K562 (cell line): Measurements from ENCODE around the gene RGS6. TPM values are rescaled to one million over a fixed set of nuclear protein-coding genes. Genes with fewer than 3 reads are reported as not detected.

Experiments used
- ATAC-seq: fragments of 200-7000 bp; cut with Tn5 transposase; 3 replicates; pipeline ENCODE4 v1.9.1; 2020; ENCODE audit warnings: moderate library complexity
- BruUV-seq: library from RNA; stranded (reverse); fragments of 400-500 nt; replicated peaks from 2 replicates; lab custom pipeline; 2021; lab: Mats Ljungman, UMichigan
- CTCF ChIA-PET: fragments of 300-600 bp; formaldehyde crosslinking; extraction: SDS; loops from one replicate; lab custom pipeline; 2021; ENCODE audit warnings: low intra/inter-chr PET ratio; lab: Yijun Ruan, JAX
- POLR2A ChIA-PET: fragments of 300-600, 350-650 bp; sonication (Branson Sonifier 250); formaldehyde crosslinking; extraction: SDS; loops from one replicate; lab custom pipeline; 2021; ENCODE audit warnings: antibody characterized with exemption, inconsistent platforms; lab: Yijun Ruan, JAX
- DNase-seq, 4 experiments: peaks; one replicate each; pipeline versions ENCODE4 v3.0.0 to v3.0.0-alpha.2; 2011 to 2018; ENCODE audit warnings: low spot score in 3 of 4, mixed read lengths in 3 of 4; ENCODE audit errors: extremely low read depth in 1 of 4
- FAIRE-seq: peaks from 2 replicates; lab custom pipeline; 2011; peaks lifted over from hg19 to GRCh38; lab: Jason Lieb, UNC
- H2AFZ ChIP-seq: 2 replicates; pipeline ENCODE4 v1.6.0; 2011; ENCODE audit warnings: low read depth, low read length, control low read depth, inconsistent platforms
- H3K27ac ChIP-seq: fragments of 200-600 bp; 3 replicates; pipeline ENCODE4 v1.8.0; 2011; ENCODE audit warnings: low read depth, mild to moderate bottlenecking, control low read depth, inconsistent platforms, low read length, moderate library complexity, mixed read lengths; ENCODE audit errors: extremely low read depth
- H3K27me3 ChIP-seq, 2 experiments: fragments of 300-600 bp in 1 of 2; 2 replicates in 1 of 2; 3 replicates in 1 of 2; pipeline versions ENCODE4 v1.6.0 to v1.8.0; 2011; ENCODE audit warnings: inconsistent platforms in 2 of 2, low read length in 2 of 2, mild to moderate bottlenecking in 1 of 2, mixed read lengths in 1 of 2, moderate library complexity in 1 of 2; ENCODE audit not compliant: control insufficient read depth in 2 of 2, insufficient read depth in 2 of 2
- H3K36me3 ChIP-seq: fragments of 300-600 bp; 3 replicates; pipeline ENCODE4 v1.8.0; 2011; ENCODE audit warnings: mild to moderate bottlenecking, low read length, inconsistent platforms; ENCODE audit not compliant: control insufficient read depth, insufficient read depth
- H3K4me1 ChIP-seq, 2 experiments: fragments of 200-600 bp in 1 of 2; replicated peaks in 1 of 2; 2 replicates in 1 of 2; 3 replicates in 1 of 2; pipeline versions ENCODE4 v1.5.1 to v1.8.0; 2011; ENCODE audit warnings: inconsistent platforms in 2 of 2, low read length in 2 of 2, mild to moderate bottlenecking in 1 of 2, mixed read lengths in 1 of 2, moderate library complexity in 1 of 2; ENCODE audit not compliant: control insufficient read depth in 2 of 2, insufficient read depth in 2 of 2
- H3K4me2 ChIP-seq: 2 replicates; pipeline ENCODE4 v1.6.1; 2011; ENCODE audit warnings: low read length, control low read depth, inconsistent platforms, mixed read lengths; ENCODE audit not compliant: insufficient read depth
- H3K4me3 ChIP-seq: fragments of 200-600 bp; sonication (generic), shearing (Covaris generic); 2 replicates; pipeline ENCODE4 v1.5.1; 2016; ENCODE audit warnings: control low read depth, inconsistent platforms
- H3K79me2 ChIP-seq: fragments of 200-600 bp; 3 replicates; pipeline ENCODE4 v1.8.0; 2011; ENCODE audit warnings: low read length, inconsistent platforms; ENCODE audit not compliant: control insufficient read depth, insufficient read depth
- H3K9ac ChIP-seq, 2 experiments: 2 replicates each; pipeline versions ENCODE4 v1.6.0 to v1.6.1; 2011; ENCODE audit warnings: low read depth in 2 of 2, low read length in 2 of 2, control low read depth in 1 of 2, inconsistent platforms in 1 of 2, mild to moderate bottlenecking in 1 of 2, mixed read lengths in 1 of 2; ENCODE audit not compliant: insufficient read depth in 1 of 2
- H3K9me1 ChIP-seq: one replicate; pipeline ENCODE4 v1.6.0; 2011; ENCODE audit warnings: inconsistent platforms, mild to moderate bottlenecking, low read length, moderate library complexity; ENCODE audit not compliant: control insufficient read depth, insufficient read depth
- H3K9me3 ChIP-seq: replicated peaks from 2 replicates; pipeline ENCODE4 v1.5.1; 2011; ENCODE audit warnings: low read depth, low read length, inconsistent platforms; ENCODE audit not compliant: control insufficient read depth, insufficient read depth
- H4K20me1 ChIP-seq: replicated peaks from 2 replicates; pipeline ENCODE4 v1.6.1; 2011; ENCODE audit warnings: low read length, inconsistent platforms, mixed read lengths; ENCODE audit not compliant: control insufficient read depth, insufficient read depth
- DACH1 ChIP-seq: fragments of 450-650 bp; IDR thresholded peaks from 2 replicates; pipeline ENCODE4 v1.6.1; 2018; ENCODE audit not compliant: partially characterized antibody
- KAT7 ChIP-seq: sonication (generic); formaldehyde crosslinking; IDR thresholded peaks from 2 replicates; pipeline ENCODE4 v1.8.0; 2022; ENCODE audit warnings: missing genetic modification reagents, mild to moderate bottlenecking, borderline replicate concordance
- SFPQ ChIP-seq: fragments of 200-400 bp; formaldehyde crosslinking; IDR thresholded peaks from 2 replicates; pipeline ENCODE4 v1.6.1; 2017; ENCODE audit warnings: mild to moderate bottlenecking, low read depth, low read length, moderate library complexity
- SMARCC2 ChIP-seq: fragments of 450-650 bp; IDR thresholded peaks from 2 replicates; pipeline ENCODE4 v1.6.1; 2017; ENCODE audit warnings: antibody characterized with exemption, moderate library complexity, mild to moderate bottlenecking, low read depth
- WGBS: fragments of 100-300 bp; shearing (Covaris generic); methylation state at CpG from one replicate; pipeline ENCODE4 v1.1.6; 2016; ENCODE audit warnings: low coverage, mixed read lengths; ENCODE audit not compliant: insufficient coverage; ENCODE audit errors: missing lambda C conversion rate; 5-methylcytosine and 5-hydroxymethylcytosine counted together
- in situ Hi-C: fragments of 300-500 bp; cut with MboI; formaldehyde crosslinking; loops from 4 replicates; pipeline ENCODE4 v1.15.0; 2018; ENCODE audit warnings: inconsistent platforms, mixed read lengths
- intact Hi-C: fragments of 100-400 bp; cut with micrococcal nuclease; formaldehyde crosslinking; loops from 2 replicates; pipeline ENCODE4 v1.14.2; 2022
- polyA plus RNA-seq, 8 experiments: library from polyadenylated mRNA; depleted of rRNA in 4 of 8; stranded (reverse) in 5 of 8; unstranded in 3 of 8; fragments of >200 nt; fragmentation: Nextera tagmentation in 2 of 8; fragmentation: Illumina TruSeq in 1 of 8; extraction: Ambion mirVana in 2 of 8; extraction: Trizol in 1 of 8; gene quantifications; 2 replicates each; pipeline versions ENCODE4 v1.2.1 to v1.2.3, GENCODE V29; 2011 to 2014; ENCODE audit warnings: inconsistent platforms in 1 of 8, missing spikeins in 1 of 8
- total RNA-seq, 7 experiments: library from RNA; depleted of rRNA in 6 of 7; stranded (reverse); fragments of >200 nt in 6 of 7; fragmentation: Illumina TruSeq in 2 of 7; extraction: Trizol in 2 of 7; gene quantifications; 2 replicates each; pipeline versions ENCODE4 v1.2.1 to v1.2.3, GENCODE V29; 2011 to 2021; ENCODE audit warnings: low replicate concordance in 1 of 7
- TF ChIP-seq, protein P1 (sequence below): fragments of 250-450 bp; sonication (Bioruptor Pico); IDR thresholded peaks from 2 replicates; pipeline ENCODE4 v1.4.0; 2020; ENCODE audit warnings: mild to moderate bottlenecking

The RGS6 gene
- total and polyA plus RNA-seq, 9 of the 15 experiments (the other 6 are each of a cell fraction or from before 2014, with no cell fraction given), result not detected

GRCh38 chr14:72128629-72129028 is 196.4 kb downstream of the RGS6 start:
- 1% methylated on average over 11 of the region's 11 CpGs for WGBS
- no peak overlapping the region for H3K4me2 ChIP-seq
- intact Hi-C loops (no loop called here), in situ Hi-C loops (no loop called here)
- H3K9ac ChIP-seq, result no peak overlapping the region
- H3K27me3 ChIP-seq, result no peaks in the 10 kb centered on the region
- H4K20me1 ChIP-seq, result no peaks in the 10 kb centered on the region
- TF ChIP-seq DACH1 (no peak), KAT7 (CRISPR knock-in tag) (no peak), SFPQ (no peak), SMARCC2 (no peak)
- TF ChIP-seq, protein P1, sequence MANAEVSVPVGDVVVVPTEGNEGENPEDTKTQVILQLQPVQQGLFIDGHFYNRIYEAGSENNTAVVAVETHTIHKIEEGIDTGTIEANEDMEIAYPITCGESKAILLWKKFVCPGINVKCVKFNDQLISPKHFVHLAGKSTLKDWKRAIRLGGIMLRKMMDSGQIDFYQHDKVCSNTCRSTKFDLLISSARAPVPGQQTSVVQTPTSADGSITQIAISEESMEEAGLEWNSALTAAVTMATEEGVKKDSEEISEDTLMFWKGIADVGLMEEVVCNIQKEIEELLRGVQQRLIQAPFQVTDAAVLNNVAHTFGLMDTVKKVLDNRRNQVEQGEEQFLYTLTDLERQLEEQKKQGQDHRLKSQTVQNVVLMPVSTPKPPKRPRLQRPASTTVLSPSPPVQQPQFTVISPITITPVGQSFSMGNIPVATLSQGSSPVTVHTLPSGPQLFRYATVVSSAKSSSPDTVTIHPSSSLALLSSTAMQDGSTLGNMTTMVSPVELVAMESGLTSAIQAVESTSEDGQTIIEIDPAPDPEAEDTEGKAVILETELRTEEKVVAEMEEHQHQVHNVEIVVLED (CRISPR knock-in tag), result no peak
- H3K4me1 ChIP-seq, result no peaks in the 10 kb centered on the region
- BruUV-seq, result no TSS peak
- DNase-seq, result no peak
- no peak overlapping the region for H3K4me3 ChIP-seq
- no peaks in the 10 kb centered on the region for H3K79me2 ChIP-seq
- no peaks in the 10 kb centered on the region for H3K9me1 ChIP-seq
- POLR2A ChIA-PET, result no interaction called here
- FAIRE-seq, result no peak
- H2AFZ ChIP-seq, result no peak overlapping the region
- CTCF ChIA-PET, result no interaction called here
- ATAC-seq, result no peak
- no peaks in the 10 kb centered on the region for H3K9me3 ChIP-seq
- H3K36me3 ChIP-seq, result no peaks in the 10 kb centered on the region
- H3K27ac ChIP-seq, result no peak overlapping the region
